ENCODE measurements around the gene GPN2.
A peak's percentile ranks its signal among the peaks of the same experiment; 100 is the strongest.

Gene GPN2

GRCh38 chr1:26889551-26890466 lies at the start of gene GPN2:
Gene GPN2, minus strand, starts transcription at chr1:26890283. Its CDS starts 187 bp downstream, at chr1:26890096.
- TF ChIP-seq CTCF (IDR thresholded peaks at IDR 0.05; ENCODE audit: low read depth, low read length) = no peak
- Histone ChIP-seq H3K27ac (peak within 1 kb of the TSS; percentile 76), H3K27me3 (ENCODE audit: insufficient read depth, low read depth, severe bottlenecking) (no peaks in the 10 kb centered on the region), H3K4me3 (ENCODE audit: low read depth, low read length) (peak within 1 kb of the TSS; percentile 72), H3K36me3 (peaks cover 77% of the 10 kb centered on the region), H3K9me3 (ENCODE audit: severe bottlenecking) (no peaks in the 10 kb centered on the region)
- DNase-seq = peak; percentile 72

GRCh38 chr1:26938659-26939025 lies 48.6 kb upstream of the GPN2 start:
- H3K27ac ChIP-seq = no peak overlapping the region
- H3K36me3 ChIP-seq = peaks cover 81% of the 10 kb centered on the region
- no peak for TF ChIP-seq CTCF (IDR thresholded peaks at IDR 0.05; ENCODE audit: low read depth, low read length)

GRCh38 chr1:26938004-26938658 lies 48.0 kb upstream of the GPN2 start:
- TF ChIP-seq CTCF (IDR thresholded peaks at IDR 0.05; ENCODE audit: low read depth, low read length) = no peak

More at GRCh38 chr1:26938659-26939025, 48.6 kb upstream of the GPN2 start:
- Histone ChIP-seq H3K4me3 (ENCODE audit: low read depth, low read length) (no peak overlapping the region), H3K27me3 (ENCODE audit: insufficient read depth, low read depth, severe bottlenecking) (no peaks in the 10 kb centered on the region), H3K9me3 (ENCODE audit: severe bottlenecking) (no peaks in the 10 kb centered on the region)
- DNase-seq = no peak

GRCh38 chr1:26936823-26937222 lies 46.7 kb upstream of the GPN2 start:
- H3K36me3 ChIP-seq = peaks cover 72% of the 10 kb centered on the region
- H3K4me3 ChIP-seq (ENCODE audit: low read depth, low read length) = no peak overlapping the region
- no peaks in the 10 kb centered on the region for H3K9me3 ChIP-seq (ENCODE audit: severe bottlenecking)
- no peak for TF ChIP-seq CTCF (IDR thresholded peaks at IDR 0.05; ENCODE audit: low read depth, low read length)
- H3K27ac ChIP-seq = no peak overlapping the region
- DNase-seq = no peak
- no peaks in the 10 kb centered on the region for H3K27me3 ChIP-seq (ENCODE audit: insufficient read depth, low read depth, severe bottlenecking)

More at GRCh38 chr1:26938004-26938658, 48.0 kb upstream of the GPN2 start:
- no peaks in the 10 kb centered on the region for H3K27me3 ChIP-seq (ENCODE audit: insufficient read depth, low read depth, severe bottlenecking)
- H3K36me3 ChIP-seq = peaks cover 78% of the 10 kb centered on the region
- no peak for DNase-seq
- no peaks in the 10 kb centered on the region for H3K9me3 ChIP-seq (ENCODE audit: severe bottlenecking)
- no peak overlapping the region for H3K4me3 ChIP-seq (ENCODE audit: low read depth, low read length)
- H3K27ac ChIP-seq = no peak overlapping the region

- no peak for TF ChIP-seq CTCF (IDR thresholded peaks at IDR 0.05; ENCODE audit: low read depth, low read length)
- Histone ChIP-seq H3K27me3 (ENCODE audit: insufficient read depth, low read depth, severe bottlenecking) (no peaks in the 10 kb centered on the region), H3K9me3 (ENCODE audit: severe bottlenecking) (no peaks in the 10 kb centered on the region), H3K4me3 (ENCODE audit: low read depth, low read length) (no peak overlapping the region), H3K36me3 (peaks cover 64% of the 10 kb centered on the region), H3K27ac (no peak overlapping the region)
- no peak for DNase-seq
These were observed 42.4 kb upstream of the GPN2 start for GRCh38 chr1:26932531-26932930.
